ENCODE results near the gene SYPL1.

DNA sequence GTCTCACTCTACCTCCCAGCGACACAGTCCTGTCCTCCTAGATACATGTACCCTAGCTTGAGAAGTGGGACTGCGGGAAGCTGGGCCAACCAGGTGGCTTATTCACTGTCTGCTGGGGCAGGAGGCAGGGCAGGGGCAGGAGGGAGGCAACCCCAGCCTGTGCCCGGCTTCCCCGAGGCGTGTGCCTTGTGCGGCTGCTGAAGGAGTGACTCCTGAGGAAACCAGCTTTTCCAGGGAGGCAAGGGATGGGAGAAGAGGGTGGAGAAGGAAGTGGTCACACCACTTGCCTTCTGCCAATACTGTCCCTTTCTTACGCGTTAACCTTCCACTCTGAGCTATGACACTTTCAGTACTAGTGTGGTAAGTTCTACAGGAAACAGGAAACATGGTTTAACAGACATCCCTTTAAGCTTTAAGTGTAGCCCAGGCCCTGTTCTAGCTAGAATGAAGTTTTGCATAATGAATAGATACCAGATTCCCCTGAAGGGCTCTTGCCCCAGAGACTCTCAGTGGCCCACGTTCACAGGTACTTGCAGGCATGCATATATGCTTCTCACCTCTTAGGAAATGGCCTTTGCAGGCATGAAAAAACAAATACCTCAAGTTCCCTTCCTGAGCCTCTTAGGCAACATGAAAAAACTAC lies 40.6 kb downstream of the SYPL1 start:
- TF ChIP-seq, protein P1, sequence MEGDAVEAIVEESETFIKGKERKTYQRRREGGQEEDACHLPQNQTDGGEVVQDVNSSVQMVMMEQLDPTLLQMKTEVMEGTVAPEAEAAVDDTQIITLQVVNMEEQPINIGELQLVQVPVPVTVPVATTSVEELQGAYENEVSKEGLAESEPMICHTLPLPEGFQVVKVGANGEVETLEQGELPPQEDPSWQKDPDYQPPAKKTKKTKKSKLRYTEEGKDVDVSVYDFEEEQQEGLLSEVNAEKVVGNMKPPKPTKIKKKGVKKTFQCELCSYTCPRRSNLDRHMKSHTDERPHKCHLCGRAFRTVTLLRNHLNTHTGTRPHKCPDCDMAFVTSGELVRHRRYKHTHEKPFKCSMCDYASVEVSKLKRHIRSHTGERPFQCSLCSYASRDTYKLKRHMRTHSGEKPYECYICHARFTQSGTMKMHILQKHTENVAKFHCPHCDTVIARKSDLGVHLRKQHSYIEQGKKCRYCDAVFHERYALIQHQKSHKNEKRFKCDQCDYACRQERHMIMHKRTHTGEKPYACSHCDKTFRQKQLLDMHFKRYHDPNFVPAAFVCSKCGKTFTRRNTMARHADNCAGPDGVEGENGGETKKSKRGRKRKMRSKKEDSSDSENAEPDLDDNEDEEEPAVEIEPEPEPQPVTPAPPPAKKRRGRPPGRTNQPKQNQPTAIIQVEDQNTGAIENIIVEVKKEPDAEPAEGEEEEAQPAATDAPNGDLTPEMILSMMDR (IDR thresholded peaks at IDR 0.05) = no peak
- TF ChIP-seq EP300 (IDR thresholded peaks at IDR 0.05) (no peak), POLR2A (IDR thresholded peaks at IDR 0.05) (peak in 2 of 4 donors; percentile 29 to 55)

Measured in upper lobe of left lung (tissue), 4 donors.